Mesothelial cell of epicardium (in vitro differentiated cells): ENCODE results near the gene ITGB7. TPM values are rescaled to one million over a fixed set of nuclear protein-coding genes. Genes with fewer than 3 reads are reported as not detected.

Experiments used
- DNase-seq, 2 experiments: peaks; one replicate each; pipeline ENCODE4 v3.0.0; 2021; ENCODE audit warnings: low spot score in 2 of 2; ENCODE audit not compliant: unreplicated experiment in 2 of 2
- H3K27ac Mint-ChIP-seq: 2 replicates; pipeline ENCODE4 v1.8.0; 2021; ENCODE audit warnings: mixed read lengths
- H3K27me3 Mint-ChIP-seq: 2 replicates; pipeline ENCODE4 v1.8.0; 2021; ENCODE audit warnings: low read depth, mixed read lengths
- H3K36me3 Mint-ChIP-seq: 2 replicates; pipeline ENCODE4 v1.8.0; 2021; ENCODE audit warnings: mixed read lengths
- H3K4me1 Mint-ChIP-seq: 2 replicates; pipeline ENCODE4 v1.8.0; 2021; ENCODE audit warnings: mixed read lengths
- H3K4me3 Mint-ChIP-seq: 2 replicates; pipeline ENCODE4 v1.8.0; 2021; ENCODE audit warnings: mild to moderate bottlenecking, moderate library complexity, mixed read lengths
- H3K9me3 Mint-ChIP-seq: 2 replicates; pipeline ENCODE4 v1.8.0; 2021; ENCODE audit warnings: mixed read lengths
- CTCF ChIP-seq: fragments of 200-600 bp; sonication (generic); IDR thresholded peaks from one replicate; pipeline ENCODE4 v1.5.0; 2021; ENCODE audit warnings: antibody characterized with exemption; ENCODE audit not compliant: unreplicated experiment
- total RNA-seq: library from RNA; stranded (reverse); gene quantifications from 3 replicates; pipeline ENCODE4 v1.2.1, GENCODE V29; 2021

Gene ITGB7
- total RNA-seq, 1 donor from 2014 or later = 4.9 TPM

GRCh38 chr12:53191885-53192530, 15.0 kb downstream of the ITGB7 start:
- H3K27ac Mint-ChIP-seq = peak overlapping the region; percentile 33
- H3K4me3 Mint-ChIP-seq = no peak overlapping the region
- peaks cover 8% of the 10 kb centered on the region for H3K36me3 Mint-ChIP-seq
- H3K27me3 Mint-ChIP-seq = peaks cover 16% of the 10 kb centered on the region
- H3K4me1 Mint-ChIP-seq = peaks cover 4% of the 10 kb centered on the region
- no peak for DNase-seq
- no peak for TF ChIP-seq CTCF
- no peaks in the 10 kb centered on the region for H3K9me3 Mint-ChIP-seq

GRCh38 chr12:53191096-53191884, 15.8 kb downstream of the ITGB7 start:
- Mint-ChIP-seq H3K9me3 (no peaks in the 10 kb centered on the region), H3K4me3 (no peak overlapping the region), H3K27ac (no peak overlapping the region), H3K4me1 (peaks cover 4% of the 10 kb centered on the region), H3K27me3 (peaks cover 11% of the 10 kb centered on the region), H3K36me3 (peaks cover 15% of the 10 kb centered on the region)
- no peak for TF ChIP-seq CTCF
- no peak for DNase-seq

- Mint-ChIP-seq H3K36me3 (peaks cover 25% of the 10 kb centered on the region), H3K27ac (peak overlapping the region; percentile 12), H3K9me3 (no peaks in the 10 kb centered on the region), H3K27me3 (peaks cover 3% of the 10 kb centered on the region), H3K4me3 (no peak overlapping the region), H3K4me1 (peaks cover 7% of the 10 kb centered on the region)
- DNase-seq = peak; percentile 42 to 71
- TF ChIP-seq CTCF = peak; percentile 72
Observed at GRCh38 chr12:53190108-53190729, 16.8 kb downstream of the ITGB7 start.

- Mint-ChIP-seq H3K27me3 (no peaks in the 10 kb centered on the region), H3K36me3 (peaks cover 36% of the 10 kb centered on the region), H3K27ac (peak overlapping the region; percentile 39)
Observed at GRCh38 chr12:53187145-53187899, 19.7 kb downstream of the ITGB7 start.

More at GRCh38 chr12:53187145-53187899, 19.7 kb downstream of the ITGB7 start:
- no peak for TF ChIP-seq CTCF
- Mint-ChIP-seq H3K9me3 (no peaks in the 10 kb centered on the region), H3K4me3 (no peak overlapping the region), H3K4me1 (peaks cover 32% of the 10 kb centered on the region)
- DNase-seq = no peak
